AG09309 (cell line): Measurements from ENCODE around the gene CYP2W1.

Experiments
- DNase-seq: peaks from one replicate; pipeline ENCODE4 v3.0.0-alpha.2; 2010; ENCODE audit warnings: low read depth
- H3K4me3 ChIP-seq: 2 replicates; pipeline ENCODE4 v1.5.1; 2011; ENCODE audit warnings: mild to moderate bottlenecking, low read depth, low read length, moderate library complexity; ENCODE audit not compliant: control insufficient read depth
- TF ChIP-seq, protein P1 (sequence below): IDR thresholded peaks from 2 replicates; pipeline ENCODE4 v1.5.1; 2011; ENCODE audit warnings: mild to moderate bottlenecking, low read depth, low read length, inconsistent platforms; ENCODE audit not compliant: insufficient read depth, control insufficient read depth; ENCODE audit errors: missing control alignments

CYP2W1 gene

DNA sequence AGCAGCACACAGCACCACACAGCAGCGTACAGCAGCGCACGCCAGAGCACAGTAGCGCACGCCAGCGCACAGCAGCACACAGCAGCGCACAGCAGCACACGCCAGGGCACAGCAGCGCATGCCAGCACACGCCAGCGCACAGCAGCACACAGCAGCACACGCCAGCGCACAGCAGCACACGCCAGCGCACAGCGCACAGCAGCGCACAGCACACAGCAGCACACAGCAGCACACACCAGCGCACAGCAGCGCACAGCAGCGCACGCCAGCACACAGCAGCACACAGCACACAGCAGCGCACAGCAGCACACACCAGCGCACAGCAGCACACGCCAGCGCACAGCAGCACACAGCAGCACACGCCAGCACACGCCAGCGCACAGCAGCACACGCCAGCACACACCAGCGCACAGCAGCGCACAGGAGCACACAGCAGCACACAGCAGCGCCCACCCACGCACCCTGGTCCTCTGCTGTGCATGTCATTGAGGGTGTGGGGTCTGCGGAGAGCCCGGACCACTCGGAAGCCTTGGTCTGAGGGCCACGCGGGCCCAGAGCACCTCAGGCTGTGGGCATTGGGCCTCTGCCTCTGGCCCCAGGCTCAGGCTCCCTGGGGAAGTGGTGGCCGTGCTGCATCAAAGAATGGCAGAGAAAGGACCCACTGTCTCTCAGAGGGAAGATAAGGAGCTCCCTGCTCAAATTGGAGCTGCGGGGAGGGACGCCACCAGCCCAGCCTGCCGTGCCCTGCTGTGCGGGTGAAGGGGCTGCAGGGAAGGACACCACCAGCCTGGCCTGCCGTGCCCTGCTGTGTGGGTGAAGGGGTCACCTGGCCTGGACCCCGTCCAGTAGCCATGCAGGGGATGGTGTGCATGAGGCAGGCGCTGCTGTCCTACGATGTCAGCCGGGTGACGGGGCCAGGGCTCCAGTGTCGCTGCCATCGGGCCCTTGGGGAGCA is 33.9 kb downstream of the CYP2W1 start:
- H3K4me3 ChIP-seq, result no peak overlapping the region
- TF ChIP-seq, protein P1, sequence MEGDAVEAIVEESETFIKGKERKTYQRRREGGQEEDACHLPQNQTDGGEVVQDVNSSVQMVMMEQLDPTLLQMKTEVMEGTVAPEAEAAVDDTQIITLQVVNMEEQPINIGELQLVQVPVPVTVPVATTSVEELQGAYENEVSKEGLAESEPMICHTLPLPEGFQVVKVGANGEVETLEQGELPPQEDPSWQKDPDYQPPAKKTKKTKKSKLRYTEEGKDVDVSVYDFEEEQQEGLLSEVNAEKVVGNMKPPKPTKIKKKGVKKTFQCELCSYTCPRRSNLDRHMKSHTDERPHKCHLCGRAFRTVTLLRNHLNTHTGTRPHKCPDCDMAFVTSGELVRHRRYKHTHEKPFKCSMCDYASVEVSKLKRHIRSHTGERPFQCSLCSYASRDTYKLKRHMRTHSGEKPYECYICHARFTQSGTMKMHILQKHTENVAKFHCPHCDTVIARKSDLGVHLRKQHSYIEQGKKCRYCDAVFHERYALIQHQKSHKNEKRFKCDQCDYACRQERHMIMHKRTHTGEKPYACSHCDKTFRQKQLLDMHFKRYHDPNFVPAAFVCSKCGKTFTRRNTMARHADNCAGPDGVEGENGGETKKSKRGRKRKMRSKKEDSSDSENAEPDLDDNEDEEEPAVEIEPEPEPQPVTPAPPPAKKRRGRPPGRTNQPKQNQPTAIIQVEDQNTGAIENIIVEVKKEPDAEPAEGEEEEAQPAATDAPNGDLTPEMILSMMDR, result no peak
- no peak for DNase-seq

DNA sequence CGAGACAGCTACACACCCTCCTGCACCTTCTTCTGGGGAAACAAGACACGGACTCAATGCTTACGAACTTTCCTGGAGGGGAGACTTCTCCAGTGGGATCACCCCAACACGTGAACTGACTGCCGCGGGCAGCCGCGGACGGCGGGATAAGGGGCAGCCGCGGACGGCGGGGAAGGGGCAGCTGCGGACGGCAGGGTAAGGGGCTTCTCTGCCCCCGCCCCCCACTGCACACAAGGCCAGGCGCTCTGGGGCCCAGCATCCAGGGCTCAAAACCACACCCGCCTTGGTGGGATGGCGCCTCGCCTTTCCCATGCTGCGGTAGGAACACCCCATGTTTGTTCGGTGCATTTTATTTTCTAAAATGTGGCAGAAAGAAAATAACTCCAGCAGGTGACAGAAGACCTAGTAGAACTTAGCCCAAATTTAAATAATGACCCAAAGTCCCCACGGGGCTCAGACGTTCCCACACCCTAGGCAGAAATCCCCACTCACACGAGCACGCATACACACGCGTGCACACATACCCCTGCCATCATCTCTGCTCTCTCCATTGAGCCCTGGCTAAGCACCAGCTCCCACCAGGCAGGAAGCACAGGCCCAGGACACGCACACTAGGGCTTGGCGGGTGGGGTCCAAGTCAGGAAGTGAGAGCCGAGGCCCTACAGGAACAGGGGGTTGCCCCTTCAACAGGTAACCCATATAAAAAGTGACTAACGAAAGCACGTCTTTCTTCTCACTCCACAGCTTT is 34.8 kb downstream of the CYP2W1 start:
- no peak overlapping the region for H3K4me3 ChIP-seq
- no peak for DNase-seq
- TF ChIP-seq, protein P1, result no peak

DNA sequence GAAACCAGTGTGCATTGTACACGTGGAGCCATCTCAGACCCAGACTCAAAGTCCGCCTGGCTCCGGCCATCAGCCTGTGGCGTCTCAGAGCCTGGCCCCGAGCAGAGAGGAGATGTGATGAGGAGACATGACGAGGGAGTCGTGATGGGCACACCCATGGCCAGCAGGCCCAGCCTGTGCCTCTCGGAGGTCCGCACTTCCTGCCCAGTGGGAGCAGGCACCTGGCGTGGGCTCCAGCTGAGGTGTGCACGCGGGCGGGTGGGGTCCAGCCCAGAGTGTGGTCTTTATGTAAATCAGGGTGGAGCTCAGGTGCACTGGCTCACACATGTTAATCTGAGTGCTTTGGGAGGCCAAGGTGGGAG is 35.3 kb downstream of the CYP2W1 start:
- DNase-seq, result no peak
- TF ChIP-seq, protein P1, result no peak
- no peak overlapping the region for H3K4me3 ChIP-seq

DNA sequence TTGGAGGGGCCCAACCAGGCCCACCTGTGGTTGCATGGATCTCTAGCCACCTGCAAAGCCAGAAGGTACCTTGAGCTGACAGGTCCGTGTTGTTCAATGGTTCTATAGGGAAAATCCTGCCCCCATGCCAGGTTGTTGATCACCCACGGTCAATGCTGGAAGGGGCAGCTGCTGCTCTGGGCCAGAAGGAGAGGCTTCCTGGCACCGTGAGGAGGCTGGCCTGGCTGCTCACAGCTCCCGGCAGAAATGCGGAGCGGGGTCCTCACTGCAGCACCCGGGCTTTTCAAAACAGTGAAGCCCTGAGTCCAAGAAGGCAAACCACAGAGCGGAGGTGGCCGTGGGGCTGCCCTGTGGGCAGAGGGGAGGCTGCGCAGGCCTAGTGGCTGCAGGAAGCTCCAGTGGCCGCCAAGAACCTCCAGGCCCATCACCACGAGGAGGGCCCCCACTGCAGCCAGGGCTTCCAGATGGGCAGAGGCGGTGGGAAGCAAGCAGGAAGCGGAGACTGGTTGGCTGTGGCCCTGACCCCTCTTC is 36.3 kb downstream of the CYP2W1 start:
- H3K4me3 ChIP-seq, result no peak overlapping the region
- no peak for DNase-seq
- TF ChIP-seq, protein P1, result no peak

DNA sequence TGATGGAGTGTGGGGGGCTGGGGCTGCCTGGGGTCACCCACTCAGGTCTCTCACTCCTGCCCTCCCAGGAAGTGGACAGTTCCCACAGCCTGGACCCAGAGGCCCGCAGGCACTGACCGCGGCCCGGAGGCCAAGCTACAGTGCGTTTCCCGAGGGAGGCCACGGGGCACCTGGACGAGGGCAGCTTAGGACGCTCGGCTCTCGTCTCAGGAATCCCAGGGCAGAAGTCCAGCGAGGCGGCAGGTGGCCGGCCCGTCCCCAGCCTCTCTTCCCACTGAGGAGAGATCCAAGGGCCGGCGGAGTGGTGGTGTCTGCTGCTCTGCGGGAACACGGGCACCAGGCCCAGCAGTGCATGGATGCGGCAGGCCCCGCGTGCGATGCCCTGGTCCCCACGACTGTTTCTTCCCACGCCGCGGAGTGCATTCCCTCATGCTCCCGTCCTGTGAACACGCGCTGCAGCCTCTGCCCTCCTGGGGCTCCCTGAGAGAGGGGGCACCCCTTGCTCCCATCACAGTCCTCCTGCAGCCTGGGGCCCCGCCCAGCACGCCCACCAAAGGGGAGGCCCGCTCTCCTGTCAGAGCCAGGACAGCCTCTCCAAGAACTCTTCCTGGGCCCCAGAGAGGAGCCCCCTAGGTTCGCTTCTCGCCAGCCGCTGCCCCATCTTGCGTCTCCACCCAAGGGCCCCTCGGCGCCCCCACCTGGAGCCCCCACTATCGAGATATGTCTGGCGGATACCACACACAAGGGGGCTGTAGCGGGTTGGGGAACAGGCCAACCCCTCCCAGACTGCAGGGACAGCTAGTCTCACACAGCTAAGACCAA is 37.0 kb downstream of the CYP2W1 start:
- TF ChIP-seq, protein P1, result no peak
- no peak for DNase-seq
- no peak overlapping the region for H3K4me3 ChIP-seq

- TF ChIP-seq, protein P1, result no peak
- H3K4me3 ChIP-seq, result no peak overlapping the region
- DNase-seq, result no peak
These were observed 37.9 kb downstream of the CYP2W1 start for GRCh38 chr7:1020849-1021251.
